HG02981 (cell line): Measurements from ENCODE around the gene PUM1.
"Not testable (repeated sequence)": the region's sequence is repeated elsewhere in the genome, so short reads cannot be mapped to it uniquely, and the experiment has no call there.

ENCODE experiments used
- ATAC-seq: cut with Tn5 transposase; IDR thresholded peaks from one replicate; pipeline ENCODE4 v1.9.1; 2021; ENCODE audit warnings: mild to moderate bottlenecking, moderate library complexity; ENCODE audit not compliant: unreplicated experiment

Gene PUM1

GRCh38 chr1:31063631-31064030 is 1.9 kb downstream of the PUM1 start:
- ATAC-seq: no peak

- ATAC-seq: no peak
Observed at GRCh38 chr1:31062867-31063380, 2.6 kb downstream of the PUM1 start.

- ATAC-seq: not testable (repeated sequence)
Observed at GRCh38 chr1:31062162-31062866, 3.2 kb downstream of the PUM1 start.

- ATAC-seq: no peak
Observed at GRCh38 chr1:31058012-31058411, 7.5 kb downstream of the PUM1 start.

DNA sequence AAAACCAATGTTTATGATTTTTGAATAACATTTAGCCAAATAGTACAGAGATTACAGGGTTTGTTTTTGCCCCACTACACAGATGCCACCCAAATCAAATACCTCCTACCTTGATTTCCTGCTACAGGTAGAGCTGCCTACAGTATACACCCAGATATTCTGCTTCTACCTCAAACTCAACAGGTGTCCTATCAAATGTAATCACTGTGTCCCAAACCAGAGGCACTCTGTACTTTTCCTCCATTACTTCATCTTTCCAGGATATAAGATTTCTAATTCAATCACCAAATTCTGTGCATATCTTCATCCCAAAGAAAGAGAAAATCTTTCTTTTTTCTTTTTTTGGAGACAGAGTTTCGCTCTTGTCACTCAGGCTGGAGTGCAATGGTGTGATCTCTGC is 9.6 kb downstream of the PUM1 start:
- no peak for ATAC-seq

- ATAC-seq: no peak
Observed at GRCh38 chr1:31055501-31055900, 10.0 kb downstream of the PUM1 start.

- no peak for ATAC-seq
Observed at GRCh38 chr1:31054958-31055481, 10.5 kb downstream of the PUM1 start.

- ATAC-seq: no peak
Observed at GRCh38 chr1:31054349-31054748, 11.2 kb downstream of the PUM1 start.

DNA sequence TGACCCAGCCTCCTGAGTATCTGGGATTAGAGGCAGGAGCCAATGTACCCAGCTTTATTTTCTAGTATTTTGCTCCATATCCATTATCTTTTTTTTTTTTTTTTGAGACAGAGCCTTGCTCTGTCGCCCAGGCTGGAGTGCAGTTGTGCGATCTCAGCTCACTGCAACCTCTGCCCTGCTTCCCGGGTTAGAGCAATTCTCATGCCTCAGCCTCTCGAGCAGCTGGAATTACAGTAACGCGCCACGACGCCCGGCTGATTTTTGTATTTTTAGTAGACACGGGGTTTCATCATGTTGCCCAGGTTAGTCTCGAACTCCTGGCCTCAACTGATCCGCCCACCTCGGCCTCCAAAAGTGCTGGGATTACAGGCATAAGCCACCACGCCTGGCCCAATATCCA is 12.9 kb downstream of the PUM1 start:
- not testable (repeated sequence) for ATAC-seq

DNA sequence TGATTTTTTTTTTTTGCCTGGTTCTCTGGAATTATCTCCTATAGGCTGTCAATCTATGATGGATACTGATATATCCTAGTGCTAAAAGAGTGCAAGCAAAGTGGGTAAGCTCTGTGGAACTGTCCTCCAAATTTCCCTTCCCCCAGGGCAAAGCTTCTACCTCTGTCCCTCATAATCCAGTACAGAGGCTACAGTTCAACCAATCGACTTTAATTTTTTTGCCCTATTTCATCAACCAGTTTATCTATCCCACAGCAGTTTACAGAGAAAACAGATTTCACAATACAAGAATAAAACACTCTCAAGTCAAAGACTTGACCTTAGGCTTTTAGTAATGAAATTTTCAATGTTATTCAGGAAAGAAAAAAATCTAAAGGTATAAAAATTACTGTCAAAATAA is 13.9 kb downstream of the PUM1 start:
- ATAC-seq: no peak

GRCh38 chr1:31047507-31047906 is 18.0 kb downstream of the PUM1 start:
- not testable (repeated sequence) for ATAC-seq

DNA sequence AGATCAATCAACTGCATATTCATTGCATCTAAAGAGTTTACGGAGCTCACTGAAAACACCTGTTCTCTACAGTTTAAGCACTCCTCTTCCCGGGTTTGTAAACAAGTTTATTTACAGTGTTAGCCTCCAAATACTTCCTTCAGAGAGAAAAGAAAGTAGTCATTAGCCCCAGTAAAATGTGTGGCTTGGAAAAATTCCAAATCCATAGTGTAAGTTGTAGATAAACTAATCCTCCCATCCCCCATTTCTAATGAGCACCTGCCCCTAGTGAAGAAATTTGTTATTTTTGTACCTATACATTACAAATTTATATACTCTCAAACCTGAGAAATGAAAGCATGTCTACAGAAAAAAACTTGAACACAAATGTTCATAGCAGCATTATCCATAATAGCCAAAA is 21.9 kb downstream of the PUM1 start:
- no peak for ATAC-seq

- ATAC-seq: no peak
Observed at GRCh38 chr1:31042656-31043055, 22.9 kb downstream of the PUM1 start.

DNA sequence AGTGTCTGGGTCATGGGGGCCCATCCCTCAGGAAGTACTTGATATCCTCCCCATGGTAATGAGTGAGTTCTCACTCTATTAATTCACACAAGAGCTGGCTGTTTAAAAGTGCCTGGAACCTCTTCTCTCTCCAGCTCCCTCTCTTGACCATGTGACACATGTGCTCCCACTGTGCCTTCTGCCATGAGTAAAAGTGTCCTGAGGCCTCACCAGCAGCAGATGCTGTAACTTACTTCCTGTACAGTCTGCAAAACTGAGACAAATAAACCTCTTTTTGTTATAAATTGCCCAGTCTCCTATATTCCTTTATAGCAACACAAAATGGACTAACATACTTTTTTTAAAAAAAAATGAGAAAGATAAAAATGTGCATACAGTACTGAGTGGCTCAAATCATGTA is 24.0 kb downstream of the PUM1 start:
- no peak for ATAC-seq

GRCh38 chr1:31040038-31040437 is 25.5 kb downstream of the PUM1 start:
- no peak for ATAC-seq

DNA sequence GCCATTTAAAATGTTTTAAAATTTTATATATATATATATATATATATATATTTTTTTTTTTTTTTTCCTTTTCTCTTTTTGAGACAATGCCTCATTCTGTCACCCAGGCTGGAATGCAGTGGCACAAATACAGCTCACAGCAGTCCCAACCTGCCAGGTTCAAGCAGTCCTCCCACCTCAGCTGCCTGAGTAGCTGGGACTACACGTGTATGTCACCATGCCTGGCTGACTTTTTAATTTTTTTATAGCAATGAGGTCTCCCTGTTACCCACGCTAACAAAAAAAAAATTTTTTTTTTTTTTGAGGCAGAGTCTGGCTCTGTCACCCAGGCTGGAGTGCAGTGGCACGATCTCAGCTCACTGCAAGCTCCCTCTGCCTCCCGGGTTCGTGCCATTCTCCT is 26.6 kb downstream of the PUM1 start:
- ATAC-seq: not testable (repeated sequence)

- ATAC-seq: no peak
Observed at GRCh38 chr1:31038360-31038759, 27.2 kb downstream of the PUM1 start.

- no peak for ATAC-seq
Observed at GRCh38 chr1:31036749-31037500, 28.6 kb downstream of the PUM1 start.

DNA sequence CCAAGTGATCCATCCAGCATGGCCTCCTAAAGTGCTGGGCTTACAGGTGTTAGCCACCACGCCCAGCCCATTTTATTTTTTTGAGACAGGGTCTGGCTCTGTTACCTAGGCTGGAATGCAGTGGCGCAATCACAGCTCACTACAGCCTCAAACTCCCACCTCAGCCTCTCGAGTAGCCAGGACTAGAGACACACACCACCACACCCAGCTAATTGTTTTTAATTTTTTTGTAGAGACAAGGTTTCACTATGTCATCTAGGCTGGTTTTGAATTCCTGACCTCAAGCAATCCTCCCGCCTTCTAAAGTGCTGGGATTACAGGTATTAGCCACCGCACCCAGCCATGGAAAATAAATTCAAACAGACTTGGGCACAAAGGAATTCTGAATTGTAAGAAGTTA is 31.9 kb downstream of the PUM1 start:
- no peak for ATAC-seq

- no peak for ATAC-seq
Observed at GRCh38 chr1:31032266-31032665, 33.3 kb downstream of the PUM1 start.

DNA sequence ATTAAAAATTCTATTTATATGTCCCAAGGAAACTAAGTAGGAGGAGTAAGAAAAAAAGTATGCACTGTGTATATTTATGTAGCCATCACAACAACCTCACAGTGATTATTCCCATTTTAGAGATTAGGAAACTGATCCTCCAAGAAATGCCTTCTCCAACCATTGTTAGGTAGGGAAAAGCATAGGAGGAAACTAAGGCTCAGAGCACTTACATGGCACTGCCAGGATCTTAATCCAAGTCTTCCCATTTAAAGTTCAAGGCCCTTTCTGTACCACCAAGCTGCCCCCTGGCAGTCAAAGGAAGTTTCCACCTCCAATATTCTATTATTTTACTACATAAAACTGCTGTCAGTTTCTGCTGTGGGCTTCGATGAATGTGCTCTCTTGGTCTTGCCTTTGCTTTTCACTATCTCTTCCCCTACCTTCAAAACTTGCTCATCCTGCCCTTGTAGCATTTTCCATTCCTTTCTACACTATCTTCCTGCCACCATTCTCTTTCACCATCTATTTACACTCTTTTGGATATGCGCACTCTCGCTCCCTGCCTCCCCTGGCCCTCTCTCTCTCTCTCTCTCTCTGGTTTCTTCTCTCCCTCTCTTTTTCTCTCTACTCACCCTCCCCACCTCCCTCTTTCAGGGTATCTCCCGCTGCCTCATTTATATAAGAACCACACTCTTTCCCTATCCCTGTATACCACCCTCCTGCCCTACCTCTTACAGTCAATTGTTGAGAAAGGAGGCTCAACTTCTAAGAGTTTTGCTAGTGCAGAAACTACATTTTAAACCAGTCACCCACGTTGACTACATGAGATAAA is 34.0 kb downstream of the PUM1 start:
- ATAC-seq: no peak
